HepG2 (cell line): Measurements from ENCODE around the gene NRAS. TPM values are rescaled to one million over a fixed set of nuclear protein-coding genes. Genes with fewer than 3 reads are reported as not detected.

Source experiments
- ATAC-seq: fragments of 200-7000 bp; cut with Tn5 transposase; 3 replicates; pipeline ENCODE4 v1.9.1; 2020; ENCODE audit warnings: mild to moderate bottlenecking, moderate library complexity
- BruUV-seq: library from RNA; stranded (reverse); fragments of 400-500 nt; replicated peaks from 2 replicates; lab custom pipeline; 2021; lab: Mats Ljungman, UMichigan
- CTCF ChIA-PET: fragments of 300-600 bp; formaldehyde crosslinking; extraction: SDS; loops from one replicate; lab custom pipeline; 2021; ENCODE audit warnings: low total read pairs, inconsistent platforms, low intra/inter-chr PET ratio; lab: Yijun Ruan, JAX
- POLR2A ChIA-PET: fragments of 350-600 bp; sonication (Branson Sonifier 250); formaldehyde crosslinking; loops from one replicate; lab custom pipeline; 2020; ENCODE audit warnings: antibody characterized with exemption, inconsistent platforms; lab: Yijun Ruan, JAX
- DNase-seq: peaks from one replicate; pipeline ENCODE4 v3.0.0-alpha.2; 2015; ENCODE audit warnings: low spot score
- FAIRE-seq: peaks from 3 replicates; lab custom pipeline; 2011; peaks lifted over from hg19 to GRCh38; lab: Jason Lieb, UNC
- H2AFZ ChIP-seq: one replicate; pipeline ENCODE4 v1.6.1; 2011; ENCODE audit warnings: low read length, inconsistent platforms
- H3K27ac ChIP-seq: fragments of 300-600 bp; 3 replicates; pipeline ENCODE4 v1.8.0; 2011; ENCODE audit warnings: mixed run types, mild to moderate bottlenecking, mixed read lengths, low read length, inconsistent platforms; ENCODE audit not compliant: insufficient read depth; ENCODE audit errors: extremely low read length
- H3K27me3 ChIP-seq, 2 experiments: fragments of 200-600 bp in 1 of 2; 2 replicates in 1 of 2; 3 replicates in 1 of 2; pipeline versions ENCODE4 v1.6.0 to v1.8.0; 2011; ENCODE audit warnings: low read length in 2 of 2, mild to moderate bottlenecking in 2 of 2, moderate library complexity in 2 of 2, inconsistent platforms in 1 of 2; ENCODE audit not compliant: insufficient read depth in 2 of 2, control insufficient read depth in 1 of 2
- H3K36me3 ChIP-seq, 2 experiments: fragments of 200-600 bp in 1 of 2; replicated peaks in 1 of 2; 2 replicates in 1 of 2; 3 replicates in 1 of 2; pipeline versions ENCODE4 v1.5.1 to v1.8.0; 2011; ENCODE audit warnings: low read length in 2 of 2, inconsistent platforms in 1 of 2; ENCODE audit not compliant: insufficient read depth in 2 of 2, control insufficient read depth in 1 of 2
- H3K4me1 ChIP-seq: 2 replicates; pipeline ENCODE4 v1.5.1; 2012; ENCODE audit warnings: low read length, inconsistent platforms; ENCODE audit not compliant: insufficient read depth
- H3K4me2 ChIP-seq: 2 replicates; pipeline ENCODE4 v1.6.0; 2011; ENCODE audit warnings: low read depth, low read length, inconsistent platforms
- H3K4me3 ChIP-seq, 3 experiments: fragments of 200-600 bp in 1 of 3; sonication (generic), shearing (Covaris generic) in 1 of 3; replicated peaks in 1 of 3; 2 replicates each; pipeline ENCODE4 v1.5.1; 2011 to 2016; ENCODE audit warnings: low read length in 3 of 3, inconsistent platforms in 2 of 3, low read depth in 2 of 3, mild to moderate bottlenecking in 2 of 3, control low read depth in 1 of 3, mixed read lengths in 1 of 3; ENCODE audit not compliant: insufficient read depth in 1 of 3
- H3K79me2 ChIP-seq: one replicate; pipeline ENCODE4 v1.6.1; 2011; ENCODE audit warnings: low read length, inconsistent platforms; ENCODE audit not compliant: insufficient read depth
- H3K9ac ChIP-seq: 2 replicates; pipeline ENCODE4 v1.6.0; 2011; ENCODE audit warnings: mild to moderate bottlenecking, low read depth, low read length, inconsistent platforms; ENCODE audit not compliant: insufficient read depth
- H3K9me3 ChIP-seq: 2 replicates; pipeline ENCODE4 v1.5.1; 2012; ENCODE audit warnings: mild to moderate bottlenecking, low read length
- H4K20me1 ChIP-seq: 2 replicates; pipeline ENCODE4 v1.6.0; 2011; ENCODE audit warnings: inconsistent platforms, mild to moderate bottlenecking, low read length, moderate library complexity; ENCODE audit not compliant: insufficient read depth
- NRL ChIP-seq: sonication (generic); formaldehyde crosslinking; IDR thresholded peaks from 2 replicates; pipeline ENCODE4 v1.5.0; 2020; ENCODE audit warnings: missing genetic modification reagents, mild to moderate bottlenecking, moderate library complexity, borderline replicate concordance
- TAF1 ChIP-seq: sonication (generic); formaldehyde crosslinking; IDR thresholded peaks from 2 replicates; pipeline ENCODE4 v1.4.0; 2020; ENCODE audit warnings: missing genetic modification reagents
- ZBTB33 ChIP-seq: sonication (generic); formaldehyde crosslinking; IDR thresholded peaks from 2 replicates; pipeline ENCODE4 v1.4.0; 2020; ENCODE audit warnings: missing genetic modification reagents
- ZNF367 ChIP-seq: sonication (generic); formaldehyde crosslinking; IDR thresholded peaks from 2 replicates; pipeline ENCODE4 v1.4.0; 2020; ENCODE audit warnings: missing genetic modification reagents, borderline replicate concordance
- ZNF609 ChIP-seq: sonication (generic); formaldehyde crosslinking; IDR thresholded peaks from 2 replicates; pipeline ENCODE4 v1.4.0; 2020; ENCODE audit warnings: mild to moderate bottlenecking, missing genetic modification reagents, borderline replicate concordance
- WGBS: methylation state at CpG from one replicate; pipeline ENCODE4 v1.1.6; 2017; ENCODE audit warnings: low lambda C conversion rate; 5-methylcytosine and 5-hydroxymethylcytosine counted together
- in situ Hi-C: cut with HindIII; loops from 2 replicates; pipeline ENCODE4 v1.10.0; 2017; ENCODE audit warnings: low pct_unique_long_range_greater_than_20kb; ENCODE audit not compliant: extremely low pct_ligation_motif_present
- intact Hi-C: fragments of 100-400 bp; cut with micrococcal nuclease; formaldehyde crosslinking; loops from one replicate; pipeline ENCODE4 v1.10.0; 2022; ENCODE audit not compliant: unreplicated experiment
- polyA plus RNA-seq, 8 experiments: library from polyadenylated mRNA; depleted of rRNA in 3 of 8; stranded (reverse) in 7 of 8; unstranded in 1 of 8; fragments of >200 nt; fragmentation: Illumina TruSeq in 4 of 8; extraction: Trizol in 4 of 8; gene quantifications; 2 replicates each; pipeline versions ENCODE4 v1.2.1 to v1.2.3, GENCODE V29; 2011 to 2016; ENCODE audit warnings: low read depth in 4 of 8, missing spikeins in 1 of 8, mixed read lengths in 1 of 8; ENCODE audit not compliant: insufficient read depth in 1 of 8
- total RNA-seq, 5 experiments: library from RNA; depleted of rRNA; stranded (reverse); fragments of >200 nt; fragmentation: Illumina TruSeq; extraction: Trizol; gene quantifications; 2 replicates each; pipeline ENCODE4 v1.2.3, GENCODE V29; 2016; ENCODE audit warnings: low read depth in 1 of 5
- TF ChIP-seq, protein P1 (sequence below): IDR thresholded peaks from 2 replicates; pipeline ENCODE4 v1.6.1; 2016; ENCODE audit warnings: mild to moderate bottlenecking, missing biosample characterization, missing genetic modification reagents

The NRAS gene
- total and polyA plus RNA-seq, 2 of the 13 experiments (the other 11 are each of a cell fraction or from before 2014, with no cell fraction given), result 38.6 to 58.8 TPM

DNA sequence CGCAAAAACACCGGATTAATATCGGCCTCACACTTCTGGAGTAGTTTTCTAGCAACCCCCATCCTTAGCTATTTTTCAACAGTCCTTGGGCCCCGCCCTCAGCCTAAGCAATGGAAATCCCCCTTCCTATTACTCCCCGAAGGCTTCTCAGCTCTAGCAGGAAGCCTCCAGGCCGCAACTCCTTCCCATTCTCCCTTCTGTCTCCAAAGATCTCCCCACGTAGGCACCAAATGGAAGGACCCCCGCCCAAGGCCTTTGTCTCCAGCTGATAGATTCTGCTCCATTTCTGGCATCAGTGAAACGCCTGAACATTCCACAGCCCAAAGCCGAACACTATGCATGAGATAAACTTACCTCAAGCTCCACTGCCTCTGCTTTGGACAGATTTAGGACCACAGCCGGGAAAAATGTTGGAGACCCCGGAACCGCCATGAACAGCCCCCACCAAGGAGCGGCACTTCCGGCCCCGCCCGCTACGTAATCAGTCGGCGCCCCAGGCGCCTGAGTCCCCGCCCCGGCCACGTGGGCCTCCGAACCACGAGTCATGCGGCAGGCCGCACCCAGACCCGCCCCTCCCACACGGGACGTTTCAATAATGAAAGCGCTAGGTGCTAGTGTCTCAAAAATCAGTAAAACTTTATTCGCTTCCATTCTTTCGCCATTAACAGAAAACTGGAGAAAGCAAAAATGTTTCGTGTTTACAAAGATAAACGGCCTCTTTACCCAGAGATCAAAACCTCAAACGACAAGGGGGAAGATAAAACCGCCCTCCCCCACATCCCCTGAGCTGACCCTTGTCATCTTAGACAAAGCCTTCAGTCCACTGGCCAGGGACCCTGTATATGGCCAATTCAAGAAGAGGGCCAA lies at the start of gene NRAS (continued):
- no peak for TF ChIP-seq ZNF609 (CRISPR knock-in tag)
- TF ChIP-seq NRL (CRISPR knock-in tag), result peak; percentile 28; the same call in 1 of the 2 replicates
- no peak for TF ChIP-seq ZNF367
- TF ChIP-seq TAF1 (CRISPR knock-in tag), result peak; percentile 58; the same call in 1 of the 2 replicates
- TF ChIP-seq, all 625 proteins: peak for 208

DNA sequence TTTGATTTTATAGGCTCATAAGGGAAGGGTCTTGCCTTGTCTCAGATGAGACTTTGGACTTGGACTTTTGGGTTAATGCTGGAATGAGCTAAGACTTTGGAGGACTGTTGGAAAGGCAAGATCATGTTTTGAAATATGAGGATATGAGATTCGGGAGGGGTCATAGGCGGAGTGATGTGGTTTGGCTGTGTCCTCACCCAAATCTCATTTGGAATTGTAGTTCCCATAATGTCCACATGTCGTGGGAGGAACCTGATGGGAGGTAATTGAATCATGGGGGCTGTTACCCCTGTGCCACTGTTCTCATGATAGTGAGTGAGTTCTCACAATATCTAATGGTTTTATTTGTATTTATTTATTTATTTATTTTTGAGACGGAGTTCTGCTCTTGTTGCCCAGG lies 48.1 kb upstream of the NRAS start:
- 74% methylated on average over 4 of the region's 4 CpGs for WGBS

More for the DNA sequence above, 48.1 kb upstream of the NRAS start:
- CTCF ChIA-PET, result no interaction called here
- intact Hi-C loops (no loop called here), in situ Hi-C loops (no loop called here)
- FAIRE-seq (no peak), DNase-seq (no peak), ATAC-seq (no peak)
- POLR2A ChIA-PET, result no interaction called here
- Histone ChIP-seq H3K27ac (no peak overlapping the region), H3K4me3 (no peak overlapping the region), H3K79me2 (no peaks in the 10 kb centered on the region), H3K9ac (no peak overlapping the region), H4K20me1 (no peaks in the 10 kb centered on the region), H3K4me2 (no peak overlapping the region)
- no TSS peak for BruUV-seq
- TF ChIP-seq, protein P1, sequence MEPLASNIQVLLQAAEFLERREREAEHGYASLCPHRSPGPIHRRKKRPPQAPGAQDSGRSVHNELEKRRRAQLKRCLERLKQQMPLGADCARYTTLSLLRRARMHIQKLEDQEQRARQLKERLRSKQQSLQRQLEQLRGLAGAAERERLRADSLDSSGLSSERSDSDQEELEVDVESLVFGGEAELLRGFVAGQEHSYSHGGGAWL, result no peak
- TF ChIP-seq ZBTB33 (CRISPR knock-in tag), result peak; percentile 19; the same call in 1 of the 2 replicates
- TF ChIP-seq, all 625 proteins: peak for 1
- no peaks in the 10 kb centered on the region for H3K9me3 ChIP-seq
- H3K4me1 ChIP-seq, result no peaks in the 10 kb centered on the region
- H3K27me3 ChIP-seq, result no peaks in the 10 kb centered on the region
- no peak overlapping the region for H2AFZ ChIP-seq
- H3K36me3 ChIP-seq, result no peaks in the 10 kb centered on the region
